A673 (cell line): ENCODE results near the gene MGAT5B. TPM values are rescaled to one million over a fixed set of nuclear protein-coding genes. Genes with fewer than 3 reads are reported as not detected.

ENCODE experiments used
- BruUV-seq: library from RNA; stranded (reverse); fragments of 400-500 nt; replicated peaks from 2 replicates; lab custom pipeline; 2021; lab: Mats Ljungman, UMichigan
- CTCF ChIA-PET: fragments of 300-600 bp; sonication (Branson Sonifier 250); formaldehyde crosslinking; loops from one replicate; lab custom pipeline; 2022; ENCODE audit warnings: antibody characterized with exemption; lab: Charles Lee
- POLR2A ChIA-PET: fragments of 300-600 bp; sonication (Branson Sonifier 250); formaldehyde crosslinking; loops from one replicate; lab custom pipeline; 2022; ENCODE audit warnings: antibody characterized with exemption; ENCODE audit not compliant: low non-redundant PET; lab: Charles Lee
- DNase-seq: peaks from one replicate; pipeline ENCODE4 v3.0.0-alpha.2; 2015; ENCODE audit warnings: low spot score
- H3K27ac ChIP-seq: fragments of 200-600 bp; sonication (generic); 2 replicates; pipeline ENCODE4 v1.5.1; 2016; ENCODE audit warnings: mixed run types, low read depth, mild to moderate bottlenecking, mixed read lengths, antibody characterized with exemption, low read length; ENCODE audit not compliant: poor library complexity, severe bottlenecking
- H3K27me3 ChIP-seq: fragments of 200-600 bp; sonication (generic); replicated peaks from 2 replicates; pipeline ENCODE4 v1.6.1; 2017; ENCODE audit warnings: mixed run types, low read depth, mild to moderate bottlenecking, mixed read lengths, antibody characterized with exemption, low read length; ENCODE audit not compliant: insufficient read depth, poor library complexity
- H3K36me3 ChIP-seq: fragments of 200-600 bp; sonication (generic); 2 replicates; pipeline ENCODE4 v1.6.1; 2016; ENCODE audit warnings: mixed run types, mild to moderate bottlenecking, mixed read lengths, antibody characterized with exemption, low read length; ENCODE audit not compliant: insufficient read depth, poor library complexity, severe bottlenecking
- H3K4me1 ChIP-seq: fragments of 200-600 bp; sonication (generic); 2 replicates; pipeline ENCODE4 v1.6.1; 2017; ENCODE audit warnings: mixed run types, mild to moderate bottlenecking, mixed read lengths, antibody characterized with exemption, low read length; ENCODE audit not compliant: insufficient read depth, poor library complexity, severe bottlenecking
- H3K4me3 ChIP-seq: fragments of 200-600 bp; sonication (generic); 2 replicates; pipeline ENCODE4 v1.5.1; 2016; ENCODE audit warnings: low read depth, mixed run types, mild to moderate bottlenecking, mixed read lengths, low read length; ENCODE audit not compliant: poor library complexity, severe bottlenecking
- H3K9me3 ChIP-seq: fragments of 200-600 bp; sonication (generic); 2 replicates; pipeline ENCODE4 v1.6.1; 2016; ENCODE audit warnings: mixed run types, low read depth, mild to moderate bottlenecking, mixed read lengths, antibody characterized with exemption, low read length; ENCODE audit not compliant: poor library complexity, severe bottlenecking
- EZH2 ChIP-seq: fragments of 200-600 bp; sonication (generic); IDR thresholded peaks from 2 replicates; pipeline ENCODE4 v1.6.1; 2017; ENCODE audit warnings: borderline replicate concordance, low read depth, mild to moderate bottlenecking, mixed read lengths, antibody characterized with exemption, low read length; ENCODE audit not compliant: poor library complexity, severe bottlenecking
- intact Hi-C: fragments of 100-400 bp; cut with micrococcal nuclease; formaldehyde crosslinking; loops from one replicate; pipeline ENCODE4 v1.10.0; 2022; ENCODE audit not compliant: unreplicated experiment
- total RNA-seq: library from RNA; stranded (reverse); gene quantifications from 2 replicates; pipeline ENCODE4 v1.2.3, GENCODE V29; 2021
- TF ChIP-seq, protein P1 (sequence below): fragments of 300-800, 200-600 bp; sonication (generic); conservative IDR thresholded peaks from 2 replicates; pipeline ENCODE4 v1.5.1; 2017; ENCODE audit warnings: low read depth, mild to moderate bottlenecking, antibody characterized with exemption, low read length, moderate library complexity, mixed read lengths

Gene MGAT5B
- total RNA-seq, 1 experiment from 2014 or later = 1.1 TPM

DNA sequence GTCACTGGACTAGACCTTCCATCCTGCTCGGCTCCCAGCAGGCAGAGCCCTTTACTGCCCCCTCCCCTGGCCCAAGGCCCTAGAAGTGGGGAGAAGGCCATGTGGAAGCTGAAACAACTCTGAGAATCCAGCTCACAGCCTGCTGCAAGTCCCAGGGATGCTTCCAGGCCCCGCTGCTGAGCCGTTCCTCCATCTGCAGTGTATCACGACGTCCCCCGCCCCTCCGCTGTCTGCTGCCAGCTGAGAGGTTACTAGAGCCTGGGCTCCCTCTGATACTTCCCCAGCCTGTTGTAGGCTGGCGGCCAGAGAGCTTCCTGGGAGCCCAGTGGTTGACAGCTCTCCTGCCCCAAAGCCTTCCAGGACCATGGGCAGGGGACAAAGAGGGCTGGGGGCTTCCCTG is 118.2 kb downstream of the MGAT5B start:
- DNase-seq = no peak
- no peak overlapping the region for H3K4me3 ChIP-seq
- intact Hi-C loops = no loop called here
- ChIA-PET CTCF (no interaction called here), POLR2A (no interaction called here)
- H3K27me3 ChIP-seq = no peaks in the 10 kb centered on the region
- no peak overlapping the region for H3K27ac ChIP-seq
- no peaks in the 10 kb centered on the region for H3K9me3 ChIP-seq
- no peaks in the 10 kb centered on the region for H3K36me3 ChIP-seq
- BruUV-seq = no TSS peak
- TF ChIP-seq, protein P1, sequence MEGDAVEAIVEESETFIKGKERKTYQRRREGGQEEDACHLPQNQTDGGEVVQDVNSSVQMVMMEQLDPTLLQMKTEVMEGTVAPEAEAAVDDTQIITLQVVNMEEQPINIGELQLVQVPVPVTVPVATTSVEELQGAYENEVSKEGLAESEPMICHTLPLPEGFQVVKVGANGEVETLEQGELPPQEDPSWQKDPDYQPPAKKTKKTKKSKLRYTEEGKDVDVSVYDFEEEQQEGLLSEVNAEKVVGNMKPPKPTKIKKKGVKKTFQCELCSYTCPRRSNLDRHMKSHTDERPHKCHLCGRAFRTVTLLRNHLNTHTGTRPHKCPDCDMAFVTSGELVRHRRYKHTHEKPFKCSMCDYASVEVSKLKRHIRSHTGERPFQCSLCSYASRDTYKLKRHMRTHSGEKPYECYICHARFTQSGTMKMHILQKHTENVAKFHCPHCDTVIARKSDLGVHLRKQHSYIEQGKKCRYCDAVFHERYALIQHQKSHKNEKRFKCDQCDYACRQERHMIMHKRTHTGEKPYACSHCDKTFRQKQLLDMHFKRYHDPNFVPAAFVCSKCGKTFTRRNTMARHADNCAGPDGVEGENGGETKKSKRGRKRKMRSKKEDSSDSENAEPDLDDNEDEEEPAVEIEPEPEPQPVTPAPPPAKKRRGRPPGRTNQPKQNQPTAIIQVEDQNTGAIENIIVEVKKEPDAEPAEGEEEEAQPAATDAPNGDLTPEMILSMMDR = no peak
- no peak for TF ChIP-seq EZH2
- no peaks in the 10 kb centered on the region for H3K4me1 ChIP-seq

DNA sequence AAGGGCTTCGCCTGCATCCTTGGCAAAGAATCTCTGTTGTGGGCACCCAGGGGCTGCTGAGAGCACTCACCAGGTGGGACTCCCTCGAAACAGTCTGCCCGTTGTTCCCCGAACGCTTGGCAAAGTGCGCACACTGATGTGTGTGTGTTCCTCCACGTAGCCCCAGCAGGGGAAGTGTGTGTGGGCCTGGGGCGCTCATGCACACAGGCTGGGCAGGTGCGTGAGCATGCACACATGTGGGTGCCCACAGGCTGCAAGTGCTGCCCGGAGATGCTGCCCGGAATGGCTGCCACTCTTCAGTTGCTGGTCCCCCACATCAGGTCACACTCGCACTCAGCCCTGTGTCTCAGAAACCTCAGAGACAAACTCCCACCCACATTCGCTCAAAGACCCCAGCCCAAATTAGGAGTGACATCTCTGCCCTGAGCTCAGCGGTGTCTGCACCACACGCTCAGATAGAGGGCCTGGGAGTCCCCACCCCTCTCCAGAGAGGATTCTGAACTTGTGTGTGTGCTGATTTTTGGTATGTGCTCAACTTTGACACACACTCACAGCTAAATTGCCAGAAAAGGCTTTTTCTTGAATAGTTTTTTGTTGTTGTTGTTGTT is 119.4 kb downstream of the MGAT5B start:
- no peaks in the 10 kb centered on the region for H3K27me3 ChIP-seq
- intact Hi-C loops = no loop called here
- CTCF ChIA-PET = no interaction called here
- no peaks in the 10 kb centered on the region for H3K36me3 ChIP-seq
- no peaks in the 10 kb centered on the region for H3K4me1 ChIP-seq
- TF ChIP-seq, protein P1 = no peak
- no peak for TF ChIP-seq EZH2
- POLR2A ChIA-PET = no interaction called here
- BruUV-seq = no TSS peak
- no peaks in the 10 kb centered on the region for H3K9me3 ChIP-seq
- no peak overlapping the region for H3K27ac ChIP-seq
- DNase-seq = no peak
- no peak overlapping the region for H3K4me3 ChIP-seq

DNA sequence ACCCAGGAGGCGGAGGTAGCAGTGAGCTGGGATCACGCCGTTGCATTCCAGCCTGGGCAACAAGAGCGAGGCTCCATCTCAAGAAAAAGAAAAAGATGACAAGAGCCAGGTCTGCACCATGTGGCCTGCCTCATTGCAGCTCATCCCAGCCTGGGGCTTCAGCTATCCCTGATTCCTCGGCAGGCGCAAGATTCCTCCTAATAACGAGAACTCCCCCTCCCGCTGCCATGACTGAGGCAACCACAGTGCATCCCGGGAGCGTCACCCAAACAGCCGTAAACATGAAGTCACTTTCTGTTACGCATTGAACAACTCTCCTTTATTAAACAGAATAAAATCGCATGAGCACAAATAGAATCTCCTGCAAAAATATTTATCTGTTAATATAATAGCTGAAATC is 120.6 kb downstream of the MGAT5B start:
- no peaks in the 10 kb centered on the region for H3K4me1 ChIP-seq
- H3K9me3 ChIP-seq = no peaks in the 10 kb centered on the region
- no peak overlapping the region for H3K4me3 ChIP-seq
- no peak for DNase-seq
- CTCF ChIA-PET = interaction anchor here (0.5 kb wide), 1 partner anchor 17 kb away, joined by 3 read pairs; no protein-coding TSS in a partner anchor
- BruUV-seq = no TSS peak
- POLR2A ChIA-PET = no interaction called here
- intact Hi-C loops = no loop called here
- no peaks in the 10 kb centered on the region for H3K27me3 ChIP-seq
- no peaks in the 10 kb centered on the region for H3K36me3 ChIP-seq
- H3K27ac ChIP-seq = no peak overlapping the region
- TF ChIP-seq, protein P1 = no peak
- no peak for TF ChIP-seq EZH2
